ENCODE measurements around the gene IFNGR2.

GRCh38 chr21:33424214-33424613 lies 21.0 kb downstream of the IFNGR2 start:
- TF ChIP-seq EZH2 (IDR thresholded peaks at IDR 0.05; ENCODE audit: borderline replicate concordance, low read length): no peak
- TF ChIP-seq CTCF (conservative IDR thresholded peaks at IDR 0.05 in 1 of 2, IDR thresholded peaks at IDR 0.05 in 1 of 2; ENCODE audit: extremely low read depth in 1 of 2, insufficient read depth in 1 of 2, low read depth in 1 of 2, low read length in 2 of 2): no peak
